Activated CD4-positive, alpha-beta T cell treated with anti-CD3 and anti-CD28 coated beads for 4 hours (primary cell): ENCODE results near the gene UNC45B.
"Not testable (repeated sequence)": the region's sequence is repeated elsewhere in the genome, so short reads cannot be mapped to it uniquely, and the experiment has no call there.

Experiments
- DNase-seq, 2 donors: peaks; one replicate each; pipeline ENCODE4 v3.0.0-alpha.2; 2020

The UNC45B gene

DNA sequence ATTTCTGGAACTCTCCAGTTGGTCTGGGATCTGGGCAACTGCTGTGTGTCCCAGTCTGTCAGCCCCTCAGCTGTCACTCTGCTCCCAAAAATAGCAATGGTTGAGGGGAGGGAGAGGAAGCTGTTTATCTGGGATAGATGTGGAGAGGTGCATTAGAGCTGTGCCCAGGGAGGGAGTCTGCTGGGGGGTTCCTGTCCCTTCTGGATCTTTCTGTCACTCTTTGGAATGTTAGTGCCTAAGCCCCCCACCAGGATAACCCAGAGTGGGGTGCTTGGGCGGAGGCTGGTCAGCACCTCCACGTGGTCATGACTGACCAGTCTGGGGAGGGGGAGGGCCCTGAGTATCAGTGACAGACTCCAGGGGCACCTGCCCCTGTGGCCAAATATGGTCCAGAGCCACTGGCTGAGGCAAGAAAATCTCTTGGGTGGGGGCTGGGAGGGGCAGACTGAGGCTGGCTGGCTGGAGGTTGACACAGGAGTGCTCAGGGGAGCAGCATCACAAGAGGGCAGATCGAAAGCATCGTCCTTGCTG, at the start of gene UNC45B:
TSS of gene UNC45B (plus strand) at position 443 of the 531 bp plus-strand sequence. CDS start 447 bp downstream, outside the sequence.
- DNase-seq: no peak

DNA sequence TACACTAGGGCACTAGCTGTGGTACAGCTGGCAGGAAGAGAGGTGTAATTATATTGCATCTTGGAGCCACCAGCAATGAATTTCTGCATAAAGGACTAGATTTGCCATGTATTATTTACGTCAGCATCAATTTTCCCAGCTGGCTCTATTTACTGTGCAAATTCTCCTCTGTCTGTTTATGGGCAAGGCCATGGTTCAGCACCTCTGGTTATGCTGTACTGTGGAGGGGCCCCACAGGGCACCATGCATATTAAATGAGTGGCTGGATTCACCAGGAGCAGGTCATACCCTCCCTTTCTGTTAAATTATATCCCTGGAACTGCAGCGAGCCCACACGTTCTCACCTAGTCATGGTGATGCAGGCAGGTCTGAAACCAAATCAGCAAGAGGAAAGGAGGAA, 47.7 kb upstream of the UNC45B start:
- no peak for DNase-seq

- no peak for DNase-seq
Observed at GRCh38 chr17:35101036-35101435, 46.6 kb upstream of the UNC45B start.

DNA sequence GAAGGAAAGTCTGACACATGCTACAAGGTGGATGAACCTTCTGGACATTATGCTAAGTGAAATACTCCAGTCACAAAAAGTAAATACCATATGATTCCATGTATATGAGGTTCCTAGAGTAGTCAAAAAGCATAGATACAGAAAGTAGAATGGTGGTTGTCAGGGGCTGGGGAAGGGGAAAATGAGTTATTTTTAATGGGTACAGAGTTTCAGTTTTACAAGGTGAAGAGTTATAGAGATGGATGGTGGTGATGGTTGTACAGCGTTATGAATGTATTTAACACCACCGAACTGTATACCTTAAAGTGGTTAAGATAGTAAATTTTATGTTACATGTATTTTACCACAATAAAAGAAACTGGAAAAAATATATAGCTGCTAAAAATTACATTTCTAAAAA, 45.9 kb upstream of the UNC45B start:
- no peak for DNase-seq

GRCh38 chr17:35103271-35103670, 44.3 kb upstream of the UNC45B start:
- no peak for DNase-seq

DNA sequence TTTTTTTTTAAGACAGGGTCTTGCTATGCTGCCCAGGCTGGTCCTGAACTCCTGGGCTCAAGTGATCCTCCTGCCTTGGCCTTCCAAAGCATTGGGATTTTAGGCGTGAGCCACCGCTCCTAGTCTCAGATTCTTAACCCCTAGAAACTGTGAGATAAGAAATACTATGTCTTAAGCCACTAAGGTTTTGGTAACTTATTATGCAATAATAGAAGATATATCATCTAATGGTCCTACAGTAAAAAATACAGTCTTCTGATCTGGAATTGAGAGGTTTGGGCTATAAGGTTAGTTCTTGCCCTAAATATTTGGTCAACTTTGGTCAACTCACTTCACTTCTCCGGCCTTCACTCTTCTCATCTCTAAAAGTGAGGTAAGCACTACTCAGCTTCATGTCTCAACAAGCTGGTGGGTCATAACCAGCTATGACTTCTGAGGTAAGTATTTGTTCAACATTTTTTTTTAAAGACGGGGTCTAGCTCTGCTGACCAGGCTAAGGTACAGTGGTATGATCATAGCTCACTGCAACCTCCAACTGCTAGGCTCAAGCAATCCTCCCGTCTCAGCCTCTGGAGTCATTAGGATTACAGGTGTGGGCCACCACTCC, 42.7 kb upstream of the UNC45B start:
- DNase-seq: no peak

DNA sequence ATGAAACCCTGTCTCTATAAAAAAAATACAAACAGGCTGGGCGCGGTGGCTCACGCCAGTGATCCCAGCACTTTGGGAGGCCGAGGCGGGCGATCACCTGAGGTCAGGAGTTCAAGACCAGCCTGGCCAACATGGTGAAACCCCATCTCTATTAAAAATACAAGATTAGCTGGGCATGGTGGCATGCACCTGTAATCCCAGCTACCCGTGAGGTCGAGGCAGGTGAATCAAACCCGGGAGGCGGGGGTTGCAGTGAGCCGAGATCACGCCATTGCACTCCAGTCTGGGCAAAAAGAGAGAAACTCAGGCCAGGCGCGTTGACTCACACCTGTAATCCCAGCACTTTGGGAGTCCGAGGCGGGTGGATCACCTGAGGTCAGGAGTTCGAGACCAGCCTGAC, 36.8 kb upstream of the UNC45B start:
- not testable (repeated sequence) for DNase-seq

GRCh38 chr17:35116845-35117244, 30.8 kb upstream of the UNC45B start:
- DNase-seq: no peak

DNA sequence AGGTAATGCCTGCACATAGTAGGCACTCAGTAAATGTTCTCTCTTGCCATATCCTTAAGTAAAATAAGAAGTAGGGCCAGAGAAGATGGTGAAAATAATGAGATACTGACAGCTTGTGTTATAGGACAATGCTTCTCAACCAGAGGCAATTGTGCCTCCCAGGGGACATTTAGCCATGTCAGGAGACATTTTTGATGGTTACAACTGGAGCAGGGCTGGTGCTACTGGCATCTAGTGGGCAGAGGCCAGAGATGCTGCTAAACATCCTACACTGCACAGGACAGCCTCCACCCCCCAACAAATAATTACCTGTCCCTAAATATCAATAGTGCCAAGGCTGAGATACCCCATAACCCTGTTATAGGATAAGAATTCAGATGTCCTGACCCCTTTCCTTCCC, 29.6 kb upstream of the UNC45B start:
- DNase-seq: peak in 1 of 2 donors; percentile 33

DNA sequence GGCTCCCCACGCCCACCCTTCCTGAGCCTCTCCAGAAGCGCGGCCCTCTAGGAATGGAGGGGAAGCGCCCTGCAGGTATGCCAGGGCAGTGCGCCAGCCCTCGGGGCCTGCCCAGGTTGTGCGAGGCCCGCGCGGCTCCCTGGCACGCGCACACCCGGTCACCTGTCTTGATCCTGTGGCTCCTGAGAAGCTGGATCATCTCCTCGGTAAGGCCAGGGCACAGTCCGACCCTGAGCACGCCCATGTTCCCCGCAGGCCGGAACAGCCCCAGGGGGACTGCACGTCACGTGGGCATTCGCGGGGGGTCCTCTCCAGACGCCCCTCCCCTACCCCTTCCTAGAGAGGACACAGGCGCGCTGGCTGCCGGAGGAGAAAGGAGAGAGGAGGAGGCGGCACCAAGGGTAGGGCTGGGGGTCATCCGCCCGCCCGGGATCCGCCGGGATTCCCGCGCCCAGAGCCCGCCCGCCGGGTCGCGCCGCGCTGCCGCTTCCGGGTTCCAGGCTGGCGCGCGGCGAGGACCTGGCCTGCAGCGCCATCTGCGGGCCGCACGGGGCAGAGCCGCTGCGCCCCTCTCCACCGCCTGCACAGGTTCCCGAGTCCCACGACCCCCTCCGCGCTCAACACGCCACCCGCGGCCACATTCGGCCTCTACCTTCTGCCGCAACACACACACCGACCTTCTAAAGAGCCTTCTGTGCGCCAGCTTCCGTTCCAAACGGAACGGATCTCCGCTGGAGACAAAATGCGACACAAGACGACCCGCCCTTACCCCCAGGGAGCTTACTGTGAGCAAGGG, 28.0 kb upstream of the UNC45B start, which contains the start of gene RAD51D:
TSS of gene RAD51D (minus strand) at position 491 of the 796 bp plus-strand sequence. CDS start at position 244, 247 bp downstream.
- DNase-seq: peak; percentile 75 to 79

DNA sequence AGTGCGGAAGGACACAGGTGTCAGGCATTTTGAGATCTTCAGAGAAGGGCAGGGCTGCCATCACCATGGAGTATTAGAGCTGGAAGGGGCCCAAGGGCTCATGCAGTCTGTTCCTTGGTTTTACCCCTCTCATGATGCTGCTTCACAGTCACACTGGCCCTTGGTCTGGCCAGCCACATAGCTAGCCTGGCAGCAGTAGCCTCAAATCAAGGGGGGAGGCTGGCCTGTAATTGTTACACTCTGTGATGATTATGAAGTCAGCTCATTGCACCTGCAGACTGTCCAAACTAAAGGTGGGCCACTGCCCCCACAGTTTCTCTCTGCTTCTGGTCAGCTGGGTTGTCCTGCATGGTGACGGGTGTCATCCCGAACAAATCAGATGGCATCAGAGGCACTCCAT, 26.3 kb upstream of the UNC45B start, which contains the start of gene FNDC8:
TSS of gene FNDC8 (plus strand) at position 301 of the 400 bp plus-strand sequence. CDS start at position 380, 79 bp downstream.
- DNase-seq: no peak

DNA sequence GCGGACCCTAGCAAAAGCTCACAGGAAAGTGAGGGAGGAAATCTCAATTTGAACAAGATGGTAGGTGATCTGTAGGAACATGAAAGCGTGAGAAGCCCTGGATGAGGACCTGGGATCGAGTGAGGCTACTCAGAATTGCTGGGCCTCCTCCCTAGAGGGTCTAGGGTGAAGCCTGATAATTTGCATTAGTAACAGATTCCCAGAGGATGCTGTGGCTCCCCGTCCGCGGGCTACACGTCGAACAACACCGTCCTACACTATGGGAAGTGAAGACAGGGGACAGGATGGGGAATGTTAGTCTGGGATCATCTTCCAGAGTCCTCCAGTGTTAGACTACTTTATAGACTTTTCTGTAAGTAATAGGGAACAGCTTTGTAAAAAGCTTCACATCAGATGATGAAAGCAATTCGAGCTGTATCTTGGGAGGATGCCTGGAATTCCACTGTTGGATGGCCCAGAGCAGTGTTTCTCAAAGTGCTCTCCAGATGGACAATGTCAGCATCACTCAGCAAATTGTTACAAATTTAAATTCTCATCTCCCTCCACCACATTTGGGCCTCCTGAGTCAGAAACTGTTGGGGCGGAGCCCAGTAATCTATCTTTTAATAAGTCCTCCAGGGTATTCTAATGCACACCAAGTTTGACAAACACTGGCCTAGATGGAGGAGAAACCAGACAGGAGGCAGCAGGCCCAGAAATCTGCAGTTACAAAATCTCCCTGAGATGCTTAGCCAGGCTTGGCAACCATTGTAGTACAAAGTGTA, 19.7 kb upstream of the UNC45B start:
- no peak for DNase-seq

GRCh38 chr17:35129154-35129972, 18.3 kb upstream of the UNC45B start:
- no peak for DNase-seq

GRCh38 chr17:35129973-35130351, 17.7 kb upstream of the UNC45B start:
- DNase-seq: no peak

GRCh38 chr17:35130392-35130791, 17.2 kb upstream of the UNC45B start:
- DNase-seq: no peak

DNA sequence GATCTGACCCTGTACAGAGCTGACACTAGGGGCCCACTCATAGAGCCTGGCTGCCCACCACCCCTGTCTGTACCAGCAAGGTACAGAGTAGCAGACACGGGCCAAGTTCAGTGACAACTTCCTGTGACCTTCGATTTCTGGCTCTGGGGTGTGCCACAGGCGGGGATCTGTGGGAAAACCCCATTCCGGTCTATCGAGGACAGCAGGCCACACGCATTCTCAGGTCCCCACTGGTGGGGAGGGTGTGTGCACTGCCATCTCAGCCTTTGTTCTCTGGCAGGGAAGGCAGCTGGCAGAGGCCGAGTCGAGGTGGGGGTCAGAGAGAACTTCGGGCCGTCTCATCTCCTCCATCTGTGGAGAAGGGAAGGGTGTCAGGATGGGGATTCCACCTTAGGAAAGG, 15.5 kb upstream of the UNC45B start:
- no peak for DNase-seq

GRCh38 chr17:35132816-35133550, 14.6 kb upstream of the UNC45B start:
- DNase-seq: no peak

GRCh38 chr17:35135322-35135721, 12.3 kb upstream of the UNC45B start:
- no peak for DNase-seq

GRCh38 chr17:35138218-35138617, 9.4 kb upstream of the UNC45B start:
- DNase-seq: no peak

DNA sequence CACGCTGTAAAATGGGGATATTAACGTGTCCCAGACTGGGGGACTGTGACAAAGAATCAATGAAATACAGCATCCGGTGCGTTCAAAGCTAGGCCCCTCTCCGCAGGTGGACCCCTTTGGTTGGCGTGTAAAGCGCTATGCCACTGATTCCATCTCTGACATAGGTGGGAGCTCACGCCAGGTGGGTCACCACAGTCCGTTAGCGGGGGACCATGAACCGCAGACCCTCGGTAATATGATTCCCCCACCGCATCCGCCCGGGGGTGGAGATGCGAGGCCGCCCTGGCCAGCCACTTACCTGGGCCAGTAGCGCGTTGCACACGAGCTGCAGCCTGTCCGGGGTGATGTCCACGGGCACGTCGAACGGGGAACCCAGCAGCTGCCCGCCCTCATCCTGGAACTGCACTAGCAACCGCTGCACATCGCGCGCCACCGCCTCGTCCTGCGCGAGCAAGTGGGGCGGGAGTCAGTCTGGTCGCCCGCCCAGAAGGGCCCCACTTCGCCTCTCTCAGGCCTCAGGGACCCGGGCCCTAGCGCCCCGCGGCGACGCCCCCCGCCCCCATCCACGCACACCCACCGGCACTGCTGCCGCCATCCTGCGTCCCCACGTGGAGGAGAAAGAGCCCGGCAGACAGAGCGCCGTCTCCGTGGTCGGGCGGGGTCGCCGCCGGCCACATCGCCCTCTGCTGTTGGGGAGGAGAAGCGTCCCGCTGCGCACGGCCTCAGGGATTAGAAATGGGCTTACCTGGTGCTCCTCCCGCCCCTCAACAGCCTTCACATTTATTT, 5.7 kb upstream of the UNC45B start, which contains the start of gene NLE1:
TSS of gene NLE1 (minus strand) at position 623 of the 786 bp plus-strand sequence. CDS start at position 595, 28 bp downstream.
- peak; percentile 87 to 88 for DNase-seq

GRCh38 chr17:35142467-35142796, 5.2 kb upstream of the UNC45B start:
- DNase-seq: no peak
